ENCODE measurements around the gene UCP1. TPM values are rescaled to one million over a fixed set of nuclear protein-coding genes. Genes with fewer than 3 reads are reported as not detected.
A peak's percentile ranks its signal among the peaks of the same experiment; 100 is the strongest.

UCP1 gene, protein sequence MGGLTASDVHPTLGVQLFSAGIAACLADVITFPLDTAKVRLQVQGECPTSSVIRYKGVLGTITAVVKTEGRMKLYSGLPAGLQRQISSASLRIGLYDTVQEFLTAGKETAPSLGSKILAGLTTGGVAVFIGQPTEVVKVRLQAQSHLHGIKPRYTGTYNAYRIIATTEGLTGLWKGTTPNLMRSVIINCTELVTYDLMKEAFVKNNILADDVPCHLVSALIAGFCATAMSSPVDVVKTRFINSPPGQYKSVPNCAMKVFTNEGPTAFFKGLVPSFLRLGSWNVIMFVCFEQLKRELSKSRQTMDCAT
- not detected for total RNA-seq (2013)
- polyA plus RNA-seq (not detected), polyA minus RNA-seq (not detected in 2 replicates), total RNA-seq (0 to 0.60 (median 0.06) reads per million in 11 experiments)

DNA sequence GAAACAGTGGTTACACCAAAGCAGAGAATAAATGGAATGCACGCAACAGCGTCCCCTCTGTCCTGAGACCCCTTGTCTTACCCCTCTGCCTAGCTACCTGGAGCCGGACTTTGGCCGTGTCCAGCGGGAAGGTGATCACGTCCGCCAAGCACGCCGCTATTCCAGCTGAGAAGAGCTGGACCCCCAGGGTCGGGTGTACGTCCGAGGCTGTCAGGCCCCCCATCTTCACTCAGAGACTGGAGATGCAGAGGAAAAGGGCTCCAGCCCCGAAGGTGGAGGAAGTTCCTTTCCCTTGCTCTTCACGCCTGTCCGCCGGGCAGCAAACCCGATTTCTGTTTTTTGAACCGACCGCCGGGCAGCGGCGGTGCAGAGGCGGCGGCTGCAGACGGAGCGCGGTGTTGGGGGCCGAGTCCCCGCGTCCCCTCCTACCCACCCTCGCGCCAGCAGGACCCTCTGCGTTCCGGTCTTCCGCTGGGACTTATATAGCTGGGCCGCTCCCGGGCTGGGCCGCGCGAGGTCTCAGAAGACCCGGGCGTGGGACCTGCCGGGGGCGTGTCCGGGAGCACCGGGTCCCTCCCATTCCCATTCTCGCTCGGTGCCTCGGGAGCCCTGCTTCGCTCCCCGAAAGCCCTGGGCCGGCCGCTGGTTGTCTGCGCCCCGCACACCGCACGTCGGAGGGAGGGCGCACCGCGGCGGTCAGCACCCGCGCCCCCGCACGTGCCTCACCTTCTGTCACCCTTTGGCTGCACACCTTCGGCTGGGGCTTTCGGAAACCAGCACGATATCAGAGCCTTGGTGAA lies at the start of gene UCP1:
UCP1 (minus strand) TSS at position 455 of the 800 bp plus-strand sequence; CDS start at position 223, 232 bp downstream.
- no peaks in the 10 kb centered on the region for H3K36me3 ChIP-seq (replicated peaks in 1 of 2; ENCODE audit: control insufficient read depth in 1 of 2, insufficient read depth in 2 of 2, low read length in 2 of 2)
- peaks cover 79 to 81% of the 10 kb centered on the region in 2 donors for H3K27me3 ChIP-seq (ENCODE audit: control insufficient read depth in 2 of 2, insufficient read depth in 2 of 2, low read length in 2 of 2)
- H3K4me1 Mint-ChIP-seq: peaks cover 22% of the 10 kb centered on the region
- peak within 1 kb of the TSS; percentile 75 to 93 for H3K4me3 Mint-ChIP-seq
- peaks cover 32 to 62% (median 41%) of the 10 kb centered on the region in 3 donors for H3K27me3 Mint-ChIP-seq (ENCODE audit: low read depth in 3 of 3)
- H3K27ac Mint-ChIP-seq: no peak within 1 kb of the TSS
- peaks cover 4 to 6% of the 10 kb centered on the region in 2 donors for H3K36me3 Mint-ChIP-seq
- H3K9me3 Mint-ChIP-seq: peaks cover 5 to 33% (median 20%) of the 10 kb centered on the region in 7 donors
- H2AFZ ChIP-seq (ENCODE audit: insufficient read depth, low read depth, low read length, poor library complexity, severe bottlenecking): peak within 1 kb of the TSS; percentile 84
- WGBS (ENCODE audit: insufficient coverage): 2% methylated on average over 55 of the region's 69 CpGs
- H3K4me2 ChIP-seq (replicated peaks; ENCODE audit: extremely low read depth, low read length, poor library complexity, severe bottlenecking): peak within 1 kb of the TSS; percentile 72
- H3K79me2 ChIP-seq (ENCODE audit: insufficient read depth, low read length): no peaks in the 10 kb centered on the region
- intact Hi-C loops (cut with micrococcal nuclease): no loop called here
- TF ChIP-seq, protein P1, sequence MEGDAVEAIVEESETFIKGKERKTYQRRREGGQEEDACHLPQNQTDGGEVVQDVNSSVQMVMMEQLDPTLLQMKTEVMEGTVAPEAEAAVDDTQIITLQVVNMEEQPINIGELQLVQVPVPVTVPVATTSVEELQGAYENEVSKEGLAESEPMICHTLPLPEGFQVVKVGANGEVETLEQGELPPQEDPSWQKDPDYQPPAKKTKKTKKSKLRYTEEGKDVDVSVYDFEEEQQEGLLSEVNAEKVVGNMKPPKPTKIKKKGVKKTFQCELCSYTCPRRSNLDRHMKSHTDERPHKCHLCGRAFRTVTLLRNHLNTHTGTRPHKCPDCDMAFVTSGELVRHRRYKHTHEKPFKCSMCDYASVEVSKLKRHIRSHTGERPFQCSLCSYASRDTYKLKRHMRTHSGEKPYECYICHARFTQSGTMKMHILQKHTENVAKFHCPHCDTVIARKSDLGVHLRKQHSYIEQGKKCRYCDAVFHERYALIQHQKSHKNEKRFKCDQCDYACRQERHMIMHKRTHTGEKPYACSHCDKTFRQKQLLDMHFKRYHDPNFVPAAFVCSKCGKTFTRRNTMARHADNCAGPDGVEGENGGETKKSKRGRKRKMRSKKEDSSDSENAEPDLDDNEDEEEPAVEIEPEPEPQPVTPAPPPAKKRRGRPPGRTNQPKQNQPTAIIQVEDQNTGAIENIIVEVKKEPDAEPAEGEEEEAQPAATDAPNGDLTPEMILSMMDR (IDR thresholded peaks at IDR 0.05): no peak
- peak within 1 kb of the TSS; percentile 18 to 73 (median 27) for H3K4me3 ChIP-seq (replicated peaks in 1 of 3; ENCODE audit: low read depth in 2 of 3, low read length in 3 of 3)
- DNase-seq: peak; percentile 6 to 20 (median 15)
- no peaks in the 10 kb centered on the region for H4K20me1 ChIP-seq (ENCODE audit: insufficient read depth, low read length)
- H3K9me3 ChIP-seq (replicated peaks in 1 of 2; ENCODE audit: control insufficient read depth in 1 of 2, insufficient read depth in 1 of 2, low read length in 2 of 2): peaks cover 5 to 43% of the 10 kb centered on the region in 2 donors
- no peak within 1 kb of the TSS for H3K27ac ChIP-seq (ENCODE audit: low read depth in 1 of 2, low read length in 2 of 2)
- H3K4me1 ChIP-seq (ENCODE audit: control insufficient read depth in 1 of 2, insufficient read depth in 2 of 2, low read length in 2 of 2): peaks cover 17 to 18% of the 10 kb centered on the region in 2 donors
- H3K9ac ChIP-seq (ENCODE audit: insufficient read depth, low read length, poor library complexity, severe bottlenecking): peak within 1 kb of the TSS; percentile 53

- WGBS (ENCODE audit: insufficient coverage): no CpG with 5 or more reads among the region's 7 CpGs
Observed at GRCh38 chr4:140617499-140618248, 48.9 kb upstream of the UCP1 start.

More at GRCh38 chr4:140617499-140618248, 48.9 kb upstream of the UCP1 start:
- intact Hi-C loops (cut with micrococcal nuclease): no loop called here
- DNase-seq: no peak
- H3K4me3 Mint-ChIP-seq: no peak overlapping the region
- peaks cover 15 to 16% of the 10 kb centered on the region in 2 donors for H3K36me3 Mint-ChIP-seq
- no peaks in the 10 kb centered on the region for H3K9me3 Mint-ChIP-seq
- no peak overlapping the region for H3K9ac ChIP-seq (ENCODE audit: insufficient read depth, low read length, poor library complexity, severe bottlenecking)
- H3K4me2 ChIP-seq (replicated peaks; ENCODE audit: extremely low read depth, low read length, poor library complexity, severe bottlenecking): no peak overlapping the region
- H3K79me2 ChIP-seq (ENCODE audit: insufficient read depth, low read length): no peaks in the 10 kb centered on the region
- TF ChIP-seq, protein P1 (IDR thresholded peaks at IDR 0.05): no peak
- H3K27me3 ChIP-seq (ENCODE audit: control insufficient read depth in 2 of 2, insufficient read depth in 2 of 2, low read length in 2 of 2): no peaks in the 10 kb centered on the region
- H3K4me3 ChIP-seq (replicated peaks in 1 of 3; ENCODE audit: low read depth in 2 of 3, low read length in 3 of 3): no peak overlapping the region
- no peaks in the 10 kb centered on the region for H3K9me3 ChIP-seq (replicated peaks in 1 of 2; ENCODE audit: control insufficient read depth in 1 of 2, insufficient read depth in 1 of 2, low read length in 2 of 2)
- no peak overlapping the region for H3K27ac ChIP-seq (ENCODE audit: low read depth in 1 of 2, low read length in 2 of 2)
- peaks cover under 1 to 2% of the 10 kb centered on the region in 2 donors for H3K4me1 ChIP-seq (ENCODE audit: control insufficient read depth in 1 of 2, insufficient read depth in 2 of 2, low read length in 2 of 2)
- peaks cover 0 to 2% (median 1%) of the 10 kb centered on the region in 3 donors for H3K27me3 Mint-ChIP-seq (ENCODE audit: low read depth in 3 of 3)
- no peaks in the 10 kb centered on the region for H4K20me1 ChIP-seq (ENCODE audit: insufficient read depth, low read length)
- H3K27ac Mint-ChIP-seq: no peak overlapping the region
- no peak overlapping the region for H2AFZ ChIP-seq (ENCODE audit: insufficient read depth, low read depth, low read length, poor library complexity, severe bottlenecking)
- H3K36me3 ChIP-seq (replicated peaks in 1 of 2; ENCODE audit: control insufficient read depth in 1 of 2, insufficient read depth in 2 of 2, low read length in 2 of 2): peaks cover 7% of the 10 kb centered on the region in 2 donors
- H3K4me1 Mint-ChIP-seq: peaks cover under 1% of the 10 kb centered on the region
